ENCODE data around the gene GALNT3. TPM values are rescaled to one million over a fixed set of nuclear protein-coding genes. Genes with fewer than 3 reads are reported as not detected.

Gene GALNT3
- total and polyA plus RNA-seq, 12 donors, result 0.55 to 5.5 (median 1.5) TPM; not detected in 1

DNA sequence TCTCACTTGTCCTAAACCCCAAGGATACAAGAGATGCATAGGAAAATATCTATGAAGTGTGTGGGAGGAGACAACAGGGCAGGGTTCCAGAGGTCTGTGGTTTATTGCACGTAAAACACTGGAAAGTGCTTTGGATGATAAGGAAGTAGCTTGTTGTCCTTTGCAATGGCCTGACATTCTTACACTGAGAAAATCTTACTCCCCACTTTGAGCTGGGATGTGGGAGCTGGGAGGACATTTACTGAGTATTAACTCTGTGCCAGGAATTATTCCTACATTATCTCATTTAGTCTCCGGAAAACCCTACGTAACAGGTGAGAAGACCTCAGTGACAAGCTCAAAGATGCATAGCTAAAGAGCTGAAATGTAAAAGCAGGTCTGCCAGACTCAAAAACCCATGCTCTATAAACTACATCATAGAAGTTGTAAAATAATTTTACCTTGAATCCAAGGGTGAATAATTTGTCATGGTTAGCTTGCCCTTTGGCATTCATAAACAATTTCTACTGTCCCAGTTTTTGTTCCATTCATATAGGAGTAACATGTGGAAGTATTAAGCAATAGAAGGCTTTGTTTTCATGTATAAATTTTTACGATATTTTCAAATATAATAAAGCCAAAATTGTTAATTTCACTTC is 9.2 kb upstream of the GALNT3 start:
- Histone ChIP-seq H3K9me3 (replicated peaks in 1 of 3) (no peaks in the 10 kb centered on the region), H3K36me3 (replicated peaks in 1 of 2) (no peaks in the 10 kb centered on the region), H3K4me3 (no peak overlapping the region), H3K4me1 (replicated peaks in 1 of 2) (no peaks in the 10 kb centered on the region), H3K27ac (no peak overlapping the region), H3K27me3 (no peaks in the 10 kb centered on the region)
- whole genome bisulfite sequencing, 4 donors, result 60 to 78% (median 63%) methylated on average over 4 of the region's 4 CpGs
- no peak for DNase-seq
- TF ChIP-seq, protein P1, sequence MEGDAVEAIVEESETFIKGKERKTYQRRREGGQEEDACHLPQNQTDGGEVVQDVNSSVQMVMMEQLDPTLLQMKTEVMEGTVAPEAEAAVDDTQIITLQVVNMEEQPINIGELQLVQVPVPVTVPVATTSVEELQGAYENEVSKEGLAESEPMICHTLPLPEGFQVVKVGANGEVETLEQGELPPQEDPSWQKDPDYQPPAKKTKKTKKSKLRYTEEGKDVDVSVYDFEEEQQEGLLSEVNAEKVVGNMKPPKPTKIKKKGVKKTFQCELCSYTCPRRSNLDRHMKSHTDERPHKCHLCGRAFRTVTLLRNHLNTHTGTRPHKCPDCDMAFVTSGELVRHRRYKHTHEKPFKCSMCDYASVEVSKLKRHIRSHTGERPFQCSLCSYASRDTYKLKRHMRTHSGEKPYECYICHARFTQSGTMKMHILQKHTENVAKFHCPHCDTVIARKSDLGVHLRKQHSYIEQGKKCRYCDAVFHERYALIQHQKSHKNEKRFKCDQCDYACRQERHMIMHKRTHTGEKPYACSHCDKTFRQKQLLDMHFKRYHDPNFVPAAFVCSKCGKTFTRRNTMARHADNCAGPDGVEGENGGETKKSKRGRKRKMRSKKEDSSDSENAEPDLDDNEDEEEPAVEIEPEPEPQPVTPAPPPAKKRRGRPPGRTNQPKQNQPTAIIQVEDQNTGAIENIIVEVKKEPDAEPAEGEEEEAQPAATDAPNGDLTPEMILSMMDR (IDR thresholded peaks at IDR 0.05), result no peak
- no peak for TF ChIP-seq POLR2A (IDR thresholded peaks at IDR 0.05)
- intact Hi-C loops (cut with DNase I), result no loop called here

DNA sequence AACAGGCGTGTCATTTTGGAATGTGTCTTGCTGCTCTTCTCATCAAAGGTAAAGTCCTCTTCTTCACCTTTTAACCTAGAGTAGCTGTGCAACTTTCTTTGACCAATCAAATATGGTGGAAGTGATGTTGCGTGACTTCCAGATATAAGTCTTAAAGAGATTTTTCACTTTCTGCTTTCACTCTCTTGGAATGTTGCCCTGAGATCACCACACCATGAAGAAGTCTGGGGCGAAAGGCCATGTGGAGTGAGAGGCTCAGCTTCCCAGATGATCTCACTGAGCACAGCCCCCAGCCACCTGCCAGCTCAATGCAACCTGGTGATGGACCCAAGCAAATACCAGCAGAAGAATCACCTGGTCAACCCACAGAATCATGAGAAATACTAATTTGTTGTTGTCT is 7.1 kb upstream of the GALNT3 start:
- no peaks in the 10 kb centered on the region for H3K9me3 ChIP-seq (replicated peaks in 1 of 3)
- no peak overlapping the region for H3K27ac ChIP-seq
- H3K4me1 ChIP-seq (replicated peaks in 1 of 2), result no peaks in the 10 kb centered on the region
- no peaks in the 10 kb centered on the region for H3K27me3 ChIP-seq
- TF ChIP-seq, protein P1 (IDR thresholded peaks at IDR 0.05), result no peak
- TF ChIP-seq POLR2A (IDR thresholded peaks at IDR 0.05), result no peak
- whole genome bisulfite sequencing, 4 donors, result 95 to 100% (median 97%) methylated on average over 3 of the region's 3 CpGs
- H3K36me3 ChIP-seq (replicated peaks in 1 of 2), result no peaks in the 10 kb centered on the region
- H3K4me3 ChIP-seq, result no peak overlapping the region
- no peak for DNase-seq
- intact Hi-C loops (cut with DNase I), result no loop called here

DNA sequence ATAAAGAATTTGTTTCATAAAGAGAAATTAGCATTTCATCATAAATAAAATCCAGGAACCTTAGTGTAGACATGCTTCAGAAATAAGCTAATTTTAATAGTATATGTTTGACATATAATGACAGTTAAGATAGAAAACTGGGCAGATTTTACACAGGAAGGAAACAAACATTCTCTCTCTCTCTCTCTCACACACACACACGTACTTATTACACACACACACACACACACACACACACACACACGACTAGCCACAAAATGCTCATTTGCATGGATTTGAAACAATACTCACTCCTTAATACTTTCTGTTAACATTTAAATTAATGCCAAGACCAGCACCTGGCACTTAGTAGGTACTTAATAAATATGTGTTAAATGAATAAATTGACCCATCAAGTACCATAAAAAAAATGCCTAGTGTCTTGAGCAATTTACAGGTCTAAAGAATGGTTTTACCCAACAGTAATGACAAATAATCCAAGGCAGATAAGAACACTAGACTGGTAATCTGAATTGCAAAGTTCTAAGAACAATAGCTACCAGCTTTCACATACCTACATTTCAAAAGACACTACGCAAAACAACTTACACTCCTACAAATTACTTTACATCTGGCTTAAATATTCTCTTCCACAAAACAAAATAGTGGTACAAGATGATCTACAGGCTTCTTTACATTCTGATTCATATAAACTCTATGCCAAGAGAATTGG is 2.9 kb upstream of the GALNT3 start:
- H3K27me3 ChIP-seq, result peaks cover 21% of the 10 kb centered on the region
- no peak for DNase-seq
- TF ChIP-seq, protein P1 (IDR thresholded peaks at IDR 0.05), result no peak
- no peak for TF ChIP-seq POLR2A (IDR thresholded peaks at IDR 0.05)
- intact Hi-C loops (cut with DNase I), result no loop called here
- H3K4me1 ChIP-seq (replicated peaks in 1 of 2), result peaks cover 14 to 16% of the 10 kb centered on the region in 2 donors
- H3K9me3 ChIP-seq (replicated peaks in 1 of 3), result no peaks in the 10 kb centered on the region
- H3K36me3 ChIP-seq (replicated peaks in 1 of 2), result no peaks in the 10 kb centered on the region
- 62 to 72% (median 64%) methylated on average over 3 of the region's 3 CpGs for WGBS, 4 donors
- no peak overlapping the region for H3K27ac ChIP-seq
- H3K4me3 ChIP-seq, result no peak overlapping the region

DNA sequence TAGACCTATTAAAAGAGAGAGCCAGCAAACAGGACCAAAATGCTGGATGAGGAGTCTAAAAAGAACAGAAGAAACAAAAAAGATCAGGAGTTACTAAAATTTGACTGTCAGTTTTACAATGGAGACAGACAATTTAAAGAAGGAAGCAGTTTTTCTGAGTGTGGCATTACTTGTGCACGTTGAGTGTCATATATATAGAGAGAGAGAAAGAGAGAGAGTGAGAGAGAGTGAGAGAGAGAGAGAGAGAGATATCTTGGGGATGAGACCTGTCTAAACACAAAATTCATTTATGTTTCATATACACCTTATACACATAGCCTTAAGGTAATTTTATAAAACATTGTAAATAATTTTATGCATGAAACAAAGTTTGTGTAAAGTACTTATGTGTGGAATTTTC is 2.1 kb upstream of the GALNT3 start:
- no peak overlapping the region for H3K4me3 ChIP-seq
- no peak overlapping the region for H3K27ac ChIP-seq
- no peak for DNase-seq
- 63 to 78% (median 75%) methylated on average over 1 of the region's 1 CpG for WGBS, 4 donors
- no peaks in the 10 kb centered on the region for H3K36me3 ChIP-seq (replicated peaks in 1 of 2)
- H3K9me3 ChIP-seq (replicated peaks in 1 of 3), result no peaks in the 10 kb centered on the region
- peaks cover 21% of the 10 kb centered on the region for H3K27me3 ChIP-seq
- TF ChIP-seq, protein P1 (IDR thresholded peaks at IDR 0.05), result no peak
- TF ChIP-seq POLR2A (IDR thresholded peaks at IDR 0.05), result no peak
- intact Hi-C loops (cut with DNase I), result no loop called here
- H3K4me1 ChIP-seq (replicated peaks in 1 of 2), result peaks cover 14 to 16% of the 10 kb centered on the region in 2 donors

All from adrenal gland (tissue), 12 donors.